ENCODE results near the gene PTPRE. TPM values are rescaled to one million over a fixed set of nuclear protein-coding genes. Genes with fewer than 3 reads are reported as not detected.

The PTPRE gene
- total RNA-seq, 2 experiments from 2014 or later, result 19.9 to 22.3 TPM

GRCh38 chr10:127973791-127974311 lies 66.9 kb downstream of the PTPRE start:
- no peak for ATAC-seq
- TF ChIP-seq CTCF (IDR thresholded peaks at IDR 0.05), result no peak
- DNase-seq, result no peak
- H3K27ac Mint-ChIP-seq, result no peak overlapping the region
- ChIA-PET CTCF (interaction anchor here (1.4 to 1.5 kb wide), 2 partner anchors 14 to 95 kb away, joined by 3 to 4 read pairs; no protein-coding TSS in a partner anchor), POLR2A (interaction anchor here (0.7 kb wide), 1 partner anchor 688 kb away, joined by 3 read pairs; no protein-coding TSS in a partner anchor)
- H3K9me3 Mint-ChIP-seq, result no peaks in the 10 kb centered on the region
- H3K4me3 Mint-ChIP-seq, result no peak overlapping the region
- intact Hi-C loops (cut with micrococcal nuclease), result no loop called here
- H3K27me3 Mint-ChIP-seq, result peaks cover 26% of the 10 kb centered on the region
- peaks cover 4% of the 10 kb centered on the region for H3K4me1 Mint-ChIP-seq (ENCODE audit: low read depth)
- H3K36me3 Mint-ChIP-seq (ENCODE audit: low read depth), result no peaks in the 10 kb centered on the region

GRCh38 chr10:127974911-127975310 lies 68.0 kb downstream of the PTPRE start:
- no peak for DNase-seq
- intact Hi-C loops (cut with micrococcal nuclease), result no loop called here
- Mint-ChIP-seq H3K36me3 (ENCODE audit: low read depth) (no peaks in the 10 kb centered on the region), H3K27ac (no peak overlapping the region), H3K27me3 (peaks cover 28% of the 10 kb centered on the region), H3K9me3 (peaks cover 2% of the 10 kb centered on the region), H3K4me1 (ENCODE audit: low read depth) (peaks cover 4% of the 10 kb centered on the region), H3K4me3 (no peak overlapping the region)
- ATAC-seq, result no peak
- POLR2A ChIA-PET, result interaction anchor here (0.7 kb wide), 1 partner anchor 17 kb away, joined by 3 read pairs; no protein-coding TSS in a partner anchor
- CTCF ChIA-PET, result no interaction called here
- no peak for TF ChIP-seq CTCF (IDR thresholded peaks at IDR 0.05)

- no peak for DNase-seq
- Mint-ChIP-seq H3K9me3 (peaks cover 7% of the 10 kb centered on the region), H3K27ac (no peak overlapping the region), H3K4me3 (no peak overlapping the region), H3K27me3 (peaks cover 29% of the 10 kb centered on the region), H3K4me1 (ENCODE audit: low read depth) (peaks cover 4% of the 10 kb centered on the region), H3K36me3 (ENCODE audit: low read depth) (no peaks in the 10 kb centered on the region)
- POLR2A ChIA-PET, result no interaction called here
- TF ChIP-seq CTCF (IDR thresholded peaks at IDR 0.05), result no peak
- CTCF ChIA-PET, result no interaction called here
- intact Hi-C loops (cut with micrococcal nuclease), result no loop called here
- ATAC-seq, result no peak
These were observed 69.4 kb downstream of the PTPRE start for GRCh38 chr10:127976286-127976685.

- ATAC-seq (no peak), DNase-seq (no peak)
- H3K4me3 Mint-ChIP-seq, result no peak overlapping the region
- ChIA-PET CTCF (interaction anchor here (1.3 kb wide), 1 partner anchor 35 kb away, joined by 4 read pairs; no protein-coding TSS in a partner anchor), POLR2A (no interaction called here)
- intact Hi-C loops (cut with micrococcal nuclease), result no loop called here
- peaks cover 29% of the 10 kb centered on the region for H3K27me3 Mint-ChIP-seq
- peaks cover 7% of the 10 kb centered on the region for H3K9me3 Mint-ChIP-seq
- H3K36me3 Mint-ChIP-seq (ENCODE audit: low read depth), result no peaks in the 10 kb centered on the region
- TF ChIP-seq CTCF (IDR thresholded peaks at IDR 0.05), result no peak
- H3K27ac Mint-ChIP-seq, result no peak overlapping the region
- peaks cover 4% of the 10 kb centered on the region for H3K4me1 Mint-ChIP-seq (ENCODE audit: low read depth)
These were observed 69.9 kb downstream of the PTPRE start for GRCh38 chr10:127976701-127977356.

GRCh38 chr10:127977357-127978009 lies 70.6 kb downstream of the PTPRE start:
- ChIA-PET CTCF (interaction anchor here (1.3 kb wide), 1 partner anchor 34 kb away, joined by 4 read pairs; no protein-coding TSS in a partner anchor), POLR2A (no interaction called here)
- TF ChIP-seq CTCF (IDR thresholded peaks at IDR 0.05), result no peak
- Mint-ChIP-seq H3K27me3 (peaks cover 29% of the 10 kb centered on the region), H3K9me3 (peaks cover 7% of the 10 kb centered on the region), H3K4me3 (no peak overlapping the region), H3K4me1 (ENCODE audit: low read depth) (peaks cover 4% of the 10 kb centered on the region), H3K36me3 (ENCODE audit: low read depth) (no peaks in the 10 kb centered on the region), H3K27ac (no peak overlapping the region)
- intact Hi-C loops (cut with micrococcal nuclease), result no loop called here
- DNase-seq, result peak; percentile 19
- no peak for ATAC-seq

All from activated CD8-positive, alpha-beta T cell treated with anti-CD3 and anti-CD28 coated beads for 36 hours (primary cell).